Uterus (tissue), 4 donors: ENCODE data around the gene RECQL5. TPM values are rescaled to one million over a fixed set of nuclear protein-coding genes. Genes with fewer than 3 reads are reported as not detected.

Experiments used
- DNase-seq, 2 donors: peaks; one replicate each; pipeline ENCODE4 v3.0.0-alpha.2; 2019 to 2020
- H3K27ac ChIP-seq, 2 donors: fragments of 200-600 bp; sonication (generic); 1 replicate in 1 of 2; 2 replicates in 1 of 2; pipeline ENCODE4 v1.5.1; 2016 to 2018
- H3K27me3 ChIP-seq, 2 donors: fragments of 200-600 bp; sonication (generic); one replicate each; pipeline ENCODE4 v1.5.1; 2018 to 2019; ENCODE audit warnings: control low read depth in 1 of 2
- H3K36me3 ChIP-seq, 2 donors: fragments of 200-600 bp; sonication (generic); one replicate each; pipeline ENCODE4 v1.5.1; 2019; ENCODE audit warnings: control low read depth in 1 of 2
- H3K4me1 ChIP-seq, 2 donors: fragments of 200-600 bp; sonication (generic); one replicate each; pipeline ENCODE4 v1.5.1; 2018 to 2019; ENCODE audit warnings: control low read depth in 1 of 2
- H3K4me3 ChIP-seq, 2 donors: fragments of 200-600 bp; sonication (generic); 1 replicate in 1 of 2; 2 replicates in 1 of 2; pipeline ENCODE4 v1.5.1; 2018 to 2019; ENCODE audit warnings: mild to moderate bottlenecking in 1 of 2
- H3K9me3 ChIP-seq, 2 donors: fragments of 200-600 bp; sonication (generic); one replicate each; pipeline ENCODE4 v1.5.1; 2019; ENCODE audit warnings: control low read depth in 1 of 2
- CTCF ChIP-seq, 4 experiments: fragments of 200-600 bp in 2 of 4; fragments of 450-650 bp in 2 of 4; sonication (generic) in 2 of 4; IDR thresholded peaks; one replicate each; pipeline ENCODE4 v1.5.1; 2016 to 2019; ENCODE audit warnings: antibody characterized with exemption in 4 of 4, mild to moderate bottlenecking in 2 of 4, moderate library complexity in 1 of 4
- POLR2A ChIP-seq, 2 donors: fragments of 450-650 bp; IDR thresholded peaks; one replicate each; pipeline ENCODE4 v1.6.1; 2016; ENCODE audit warnings: antibody characterized with exemption in 2 of 2, mild to moderate bottlenecking in 1 of 2, moderate library complexity in 1 of 2
- intact Hi-C: fragments of 100-400 bp; cut with DNase I; formaldehyde crosslinking; loops from one replicate; pipeline ENCODE4 v1.15.1; 2023; ENCODE audit warnings: low total_unique reads
- total RNA-seq, 4 donors: library from RNA; depleted of rRNA in 3 of 4; stranded (reverse); fragments of >200 nt in 3 of 4; gene quantifications; one replicate each; pipeline versions ENCODE4 v1.1.0 to v1.2.4, GENCODE V29; 2014 to 2023
- donor health status: DM: yes; HTN: yes; CAD: no.

Gene RECQL5
- total RNA-seq, 4 donors from 2014 or later = 0.59 to 22.7 (median 11.9) TPM

- Histone ChIP-seq H3K4me1 (peaks cover 6% of the 10 kb centered on the region in 2 donors), H3K4me3 (no peak overlapping the region), H3K27me3 (no peaks in the 10 kb centered on the region), H3K9me3 (no peaks in the 10 kb centered on the region), H3K27ac (no peak overlapping the region), H3K36me3 (no peaks in the 10 kb centered on the region)
- TF ChIP-seq POLR2A (IDR thresholded peaks at IDR 0.05) (no peak), CTCF (IDR thresholded peaks at IDR 0.05) (no peak)
- intact Hi-C loops = loop anchor here (5.0 kb wide), 1 partner anchor 164 kb away; no protein-coding TSS in a partner anchor
- DNase-seq = no peak
These were observed 75.9 kb downstream of the RECQL5 start for GRCh38 chr17:75590849-75591721.

- intact Hi-C loops = loop anchor here (5.0 kb wide), 1 partner anchor 163 kb away; no protein-coding TSS in a partner anchor
- H3K27ac ChIP-seq = peak overlapping the region in 1 of 2 donors; percentile 89
- TF ChIP-seq CTCF (IDR thresholded peaks at IDR 0.05) (no peak), POLR2A (IDR thresholded peaks at IDR 0.05) (no peak)
These were observed 76.6 kb downstream of the RECQL5 start for GRCh38 chr17:75590314-75590761.

GRCh38 chr17:75589919-75590303 is 77.0 kb downstream of the RECQL5 start:
- Histone ChIP-seq H3K36me3 (no peaks in the 10 kb centered on the region), H3K4me3 (peak overlapping the region; percentile 65 to 67), H3K4me1 (peaks cover 6% of the 10 kb centered on the region in 2 donors), H3K27ac (peak overlapping the region; percentile 89 to 97), H3K27me3 (no peaks in the 10 kb centered on the region), H3K9me3 (no peaks in the 10 kb centered on the region)
- DNase-seq = peak; percentile 43 to 45
- intact Hi-C loops = loop anchor here (5.0 kb wide), 1 partner anchor 163 kb away; no protein-coding TSS in a partner anchor
- TF ChIP-seq POLR2A (IDR thresholded peaks at IDR 0.05) = no peak
- no peak for TF ChIP-seq CTCF (IDR thresholded peaks at IDR 0.05)

More at GRCh38 chr17:75590314-75590761, 76.6 kb downstream of the RECQL5 start:
- no peaks in the 10 kb centered on the region for H3K9me3 ChIP-seq
- no peak for DNase-seq
- H3K4me1 ChIP-seq = peaks cover 6% of the 10 kb centered on the region in 2 donors
- no peak overlapping the region for H3K4me3 ChIP-seq
- no peaks in the 10 kb centered on the region for H3K27me3 ChIP-seq
- H3K36me3 ChIP-seq = no peaks in the 10 kb centered on the region

- H3K4me3 ChIP-seq = peak overlapping the region; percentile 65 to 67
- no peaks in the 10 kb centered on the region for H3K27me3 ChIP-seq
- intact Hi-C loops = no loop called here
- TF ChIP-seq POLR2A (IDR thresholded peaks at IDR 0.05) = peak; percentile 48 to 88
- TF ChIP-seq CTCF (IDR thresholded peaks at IDR 0.05) = peak; percentile 57 to 92 (median 80)
- H3K36me3 ChIP-seq = no peaks in the 10 kb centered on the region
- peaks cover 6% of the 10 kb centered on the region in 2 donors for H3K4me1 ChIP-seq
- no peaks in the 10 kb centered on the region for H3K9me3 ChIP-seq
- DNase-seq = peak; percentile 93 to 97
- peak overlapping the region; percentile 89 to 97 for H3K27ac ChIP-seq
These were observed 77.7 kb downstream of the RECQL5 start for GRCh38 chr17:75589012-75589918.
